ENCODE results near the gene HPRT1. TPM values are rescaled to one million over a fixed set of nuclear protein-coding genes. Genes with fewer than 3 reads are reported as not detected.

HPRT1 gene
- total RNA-seq, 1 experiment from 2014 or later = 38.2 TPM

DNA sequence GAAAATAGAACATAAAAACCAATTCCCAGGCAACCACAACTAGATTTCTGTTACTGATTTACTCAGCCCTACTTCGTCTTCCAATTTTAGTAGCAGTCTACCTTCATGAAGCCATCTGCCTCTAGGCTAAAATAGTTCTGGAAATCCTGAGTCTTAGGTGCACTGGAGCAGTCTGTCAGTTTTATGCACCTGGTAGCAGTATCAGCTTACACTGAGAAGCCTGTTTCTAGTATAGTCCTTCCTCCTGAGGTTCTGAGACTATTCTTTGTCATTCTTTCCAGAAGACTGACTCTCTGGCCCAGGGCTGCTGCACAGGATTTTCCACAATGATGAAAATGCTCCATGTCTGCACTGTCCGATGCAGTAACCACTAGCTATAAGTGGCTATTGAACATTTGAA, 16.9 kb upstream of the HPRT1 start:
- Mint-ChIP-seq H3K27ac (no peak overlapping the region), H3K27me3 (ENCODE audit: low read depth) (no peaks in the 10 kb centered on the region), H3K4me1 (no peaks in the 10 kb centered on the region), H3K4me3 (no peak overlapping the region), H3K9me3 (no peaks in the 10 kb centered on the region), H3K36me3 (peaks cover 6% of the 10 kb centered on the region; the same call in 1 of the 2 replicates)
- TF ChIP-seq GTF2I (CRISPR knock-in tag; conservative IDR thresholded peaks at IDR 0.05) (no peak), MXD4 (CRISPR knock-in tag; IDR thresholded peaks at IDR 0.05; ENCODE audit: borderline replicate concordance) (no peak), RORB (CRISPR knock-in tag; IDR thresholded peaks at IDR 0.05) (no peak)
- TF ChIP-seq, protein P1, sequence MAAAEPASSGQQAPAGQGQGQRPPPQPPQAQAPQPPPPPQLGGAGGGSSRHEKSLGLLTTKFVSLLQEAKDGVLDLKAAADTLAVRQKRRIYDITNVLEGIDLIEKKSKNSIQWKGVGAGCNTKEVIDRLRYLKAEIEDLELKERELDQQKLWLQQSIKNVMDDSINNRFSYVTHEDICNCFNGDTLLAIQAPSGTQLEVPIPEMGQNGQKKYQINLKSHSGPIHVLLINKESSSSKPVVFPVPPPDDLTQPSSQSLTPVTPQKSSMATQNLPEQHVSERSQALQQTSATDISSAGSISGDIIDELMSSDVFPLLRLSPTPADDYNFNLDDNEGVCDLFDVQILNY (CRISPR knock-in tag; IDR thresholded peaks at IDR 0.05) = no peak
- TF ChIP-seq, protein P2, sequence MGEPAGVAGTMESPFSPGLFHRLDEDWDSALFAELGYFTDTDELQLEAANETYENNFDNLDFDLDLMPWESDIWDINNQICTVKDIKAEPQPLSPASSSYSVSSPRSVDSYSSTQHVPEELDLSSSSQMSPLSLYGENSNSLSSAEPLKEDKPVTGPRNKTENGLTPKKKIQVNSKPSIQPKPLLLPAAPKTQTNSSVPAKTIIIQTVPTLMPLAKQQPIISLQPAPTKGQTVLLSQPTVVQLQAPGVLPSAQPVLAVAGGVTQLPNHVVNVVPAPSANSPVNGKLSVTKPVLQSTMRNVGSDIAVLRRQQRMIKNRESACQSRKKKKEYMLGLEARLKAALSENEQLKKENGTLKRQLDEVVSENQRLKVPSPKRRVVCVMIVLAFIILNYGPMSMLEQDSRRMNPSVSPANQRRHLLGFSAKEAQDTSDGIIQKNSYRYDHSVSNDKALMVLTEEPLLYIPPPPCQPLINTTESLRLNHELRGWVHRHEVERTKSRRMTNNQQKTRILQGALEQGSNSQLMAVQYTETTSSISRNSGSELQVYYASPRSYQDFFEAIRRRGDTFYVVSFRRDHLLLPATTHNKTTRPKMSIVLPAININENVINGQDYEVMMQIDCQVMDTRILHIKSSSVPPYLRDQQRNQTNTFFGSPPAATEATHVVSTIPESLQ (CRISPR knock-in tag; IDR thresholded peaks at IDR 0.05) = no peak
- TF ChIP-seq, protein P3, sequence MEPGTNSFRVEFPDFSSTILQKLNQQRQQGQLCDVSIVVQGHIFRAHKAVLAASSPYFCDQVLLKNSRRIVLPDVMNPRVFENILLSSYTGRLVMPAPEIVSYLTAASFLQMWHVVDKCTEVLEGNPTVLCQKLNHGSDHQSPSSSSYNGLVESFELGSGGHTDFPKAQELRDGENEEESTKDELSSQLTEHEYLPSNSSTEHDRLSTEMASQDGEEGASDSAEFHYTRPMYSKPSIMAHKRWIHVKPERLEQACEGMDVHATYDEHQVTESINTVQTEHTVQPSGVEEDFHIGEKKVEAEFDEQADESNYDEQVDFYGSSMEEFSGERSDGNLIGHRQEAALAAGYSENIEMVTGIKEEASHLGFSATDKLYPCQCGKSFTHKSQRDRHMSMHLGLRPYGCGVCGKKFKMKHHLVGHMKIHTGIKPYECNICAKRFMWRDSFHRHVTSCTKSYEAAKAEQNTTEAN (CRISPR knock-in tag; IDR thresholded peaks at IDR 0.05) = no peak
- TF ChIP-seq, protein P4, sequence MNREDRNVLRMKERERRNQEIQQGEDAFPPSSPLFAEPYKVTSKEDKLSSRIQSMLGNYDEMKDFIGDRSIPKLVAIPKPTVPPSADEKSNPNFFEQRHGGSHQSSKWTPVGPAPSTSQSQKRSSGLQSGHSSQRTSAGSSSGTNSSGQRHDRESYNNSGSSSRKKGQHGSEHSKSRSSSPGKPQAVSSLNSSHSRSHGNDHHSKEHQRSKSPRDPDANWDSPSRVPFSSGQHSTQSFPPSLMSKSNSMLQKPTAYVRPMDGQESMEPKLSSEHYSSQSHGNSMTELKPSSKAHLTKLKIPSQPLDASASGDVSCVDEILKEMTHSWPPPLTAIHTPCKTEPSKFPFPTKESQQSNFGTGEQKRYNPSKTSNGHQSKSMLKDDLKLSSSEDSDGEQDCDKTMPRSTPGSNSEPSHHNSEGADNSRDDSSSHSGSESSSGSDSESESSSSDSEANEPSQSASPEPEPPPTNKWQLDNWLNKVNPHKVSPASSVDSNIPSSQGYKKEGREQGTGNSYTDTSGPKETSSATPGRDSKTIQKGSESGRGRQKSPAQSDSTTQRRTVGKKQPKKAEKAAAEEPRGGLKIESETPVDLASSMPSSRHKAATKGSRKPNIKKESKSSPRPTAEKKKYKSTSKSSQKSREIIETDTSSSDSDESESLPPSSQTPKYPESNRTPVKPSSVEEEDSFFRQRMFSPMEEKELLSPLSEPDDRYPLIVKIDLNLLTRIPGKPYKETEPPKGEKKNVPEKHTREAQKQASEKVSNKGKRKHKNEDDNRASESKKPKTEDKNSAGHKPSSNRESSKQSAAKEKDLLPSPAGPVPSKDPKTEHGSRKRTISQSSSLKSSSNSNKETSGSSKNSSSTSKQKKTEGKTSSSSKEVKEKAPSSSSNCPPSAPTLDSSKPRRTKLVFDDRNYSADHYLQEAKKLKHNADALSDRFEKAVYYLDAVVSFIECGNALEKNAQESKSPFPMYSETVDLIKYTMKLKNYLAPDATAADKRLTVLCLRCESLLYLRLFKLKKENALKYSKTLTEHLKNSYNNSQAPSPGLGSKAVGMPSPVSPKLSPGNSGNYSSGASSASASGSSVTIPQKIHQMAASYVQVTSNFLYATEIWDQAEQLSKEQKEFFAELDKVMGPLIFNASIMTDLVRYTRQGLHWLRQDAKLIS (CRISPR knock-in tag; IDR thresholded peaks at IDR 0.05; ENCODE audit: borderline replicate concordance) = no peak
- TF ChIP-seq, protein P5, sequence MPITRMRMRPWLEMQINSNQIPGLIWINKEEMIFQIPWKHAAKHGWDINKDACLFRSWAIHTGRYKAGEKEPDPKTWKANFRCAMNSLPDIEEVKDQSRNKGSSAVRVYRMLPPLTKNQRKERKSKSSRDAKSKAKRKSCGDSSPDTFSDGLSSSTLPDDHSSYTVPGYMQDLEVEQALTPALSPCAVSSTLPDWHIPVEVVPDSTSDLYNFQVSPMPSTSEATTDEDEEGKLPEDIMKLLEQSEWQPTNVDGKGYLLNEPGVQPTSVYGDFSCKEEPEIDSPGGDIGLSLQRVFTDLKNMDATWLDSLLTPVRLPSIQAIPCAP (CRISPR knock-in tag; IDR thresholded peaks at IDR 0.05) = no peak
- ChIA-PET POLR2A (no interaction called here), CTCF (no interaction called here)
- DNase-seq (ENCODE audit: low spot score) (no peak), ATAC-seq (no peak)

DNA sequence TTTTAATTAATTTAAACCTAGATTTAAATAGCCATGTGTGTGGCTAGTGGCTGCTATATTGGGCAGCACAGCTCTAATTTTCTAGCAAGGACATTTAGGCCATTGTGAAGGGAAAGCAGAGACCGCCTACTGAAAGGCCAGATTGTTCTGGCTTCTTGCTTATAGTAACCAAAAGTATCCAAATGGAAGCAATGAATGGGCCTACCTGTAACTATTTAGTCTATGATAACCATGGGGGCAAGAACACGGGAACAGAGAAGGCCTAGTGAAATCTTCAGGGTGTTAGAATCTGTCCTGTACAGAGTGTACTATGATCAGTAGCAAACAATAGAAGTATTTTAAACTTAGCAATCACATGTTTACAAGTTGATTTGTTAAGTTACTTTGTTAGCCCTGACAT, 16.5 kb upstream of the HPRT1 start:
- H3K27ac Mint-ChIP-seq = no peak overlapping the region
- no peaks in the 10 kb centered on the region for H3K27me3 Mint-ChIP-seq (ENCODE audit: low read depth)
- ATAC-seq = no peak
- H3K4me3 Mint-ChIP-seq = no peak overlapping the region
- ChIA-PET CTCF (no interaction called here), POLR2A (no interaction called here)
- H3K9me3 Mint-ChIP-seq = no peaks in the 10 kb centered on the region
- H3K4me1 Mint-ChIP-seq = no peaks in the 10 kb centered on the region
- H3K36me3 Mint-ChIP-seq = peaks cover 5% of the 10 kb centered on the region; the same call in 1 of the 2 replicates
- DNase-seq (ENCODE audit: low spot score) = no peak
- TF ChIP-seq, protein P6, sequence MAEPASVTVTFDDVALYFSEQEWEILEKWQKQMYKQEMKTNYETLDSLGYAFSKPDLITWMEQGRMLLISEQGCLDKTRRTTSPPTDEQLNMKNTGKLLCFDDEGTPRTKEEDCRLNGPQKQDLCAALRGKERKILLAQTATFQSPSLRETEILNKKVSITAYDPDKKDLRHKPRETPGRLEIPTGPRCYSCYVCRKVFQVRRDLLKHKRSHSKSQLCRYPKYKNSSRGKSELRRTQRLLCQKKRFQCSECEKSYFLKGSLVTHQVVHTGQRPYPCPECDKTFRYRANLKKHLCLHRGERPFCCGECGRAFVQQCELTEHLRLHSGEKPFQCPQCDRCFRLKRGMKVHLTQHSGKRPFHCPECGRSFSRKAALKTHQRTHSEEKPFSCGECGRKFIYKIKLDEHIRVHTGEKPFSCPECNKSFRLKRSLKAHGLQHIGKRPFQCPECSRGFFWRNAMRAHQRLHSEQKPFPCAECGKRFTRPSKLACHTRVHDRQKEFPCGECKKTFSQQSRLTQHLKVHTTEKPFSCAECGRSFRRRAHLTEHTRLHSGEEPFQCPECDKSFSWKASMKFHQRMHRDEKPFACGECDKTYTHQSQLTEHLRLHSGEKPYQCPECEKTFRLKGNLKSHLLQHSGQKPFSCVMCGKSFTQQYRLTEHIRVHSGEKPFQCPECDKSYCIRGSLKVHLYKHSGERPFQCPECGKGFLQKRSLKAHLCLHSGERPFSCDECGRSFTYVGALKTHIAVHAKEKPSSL (CRISPR knock-in tag; conservative IDR thresholded peaks at IDR 0.05) = no peak
- TF ChIP-seq, protein P7, sequence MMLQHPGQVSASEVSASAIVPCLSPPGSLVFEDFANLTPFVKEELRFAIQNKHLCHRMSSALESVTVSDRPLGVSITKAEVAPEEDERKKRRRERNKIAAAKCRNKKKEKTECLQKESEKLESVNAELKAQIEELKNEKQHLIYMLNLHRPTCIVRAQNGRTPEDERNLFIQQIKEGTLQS (CRISPR knock-in tag; conservative IDR thresholded peaks at IDR 0.05) = no peak
- no peak for TF ChIP-seq ZNF317 (CRISPR knock-in tag; IDR thresholded peaks at IDR 0.05; ENCODE audit: borderline replicate concordance, low read depth)
- TF ChIP-seq ZNF138 (CRISPR knock-in tag; conservative IDR thresholded peaks at IDR 0.05) = no peak
- TF ChIP-seq, protein P8, sequence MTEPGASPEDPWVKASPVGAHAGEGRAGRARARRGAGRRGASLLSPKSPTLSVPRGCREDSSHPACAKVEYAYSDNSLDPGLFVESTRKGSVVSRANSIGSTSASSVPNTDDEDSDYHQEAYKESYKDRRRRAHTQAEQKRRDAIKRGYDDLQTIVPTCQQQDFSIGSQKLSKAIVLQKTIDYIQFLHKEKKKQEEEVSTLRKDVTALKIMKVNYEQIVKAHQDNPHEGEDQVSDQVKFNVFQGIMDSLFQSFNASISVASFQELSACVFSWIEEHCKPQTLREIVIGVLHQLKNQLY (CRISPR knock-in tag; IDR thresholded peaks at IDR 0.05) = no peak
- no peak for TF ChIP-seq ZNF263 (CRISPR knock-in tag; IDR thresholded peaks at IDR 0.05; ENCODE audit: low read depth)
- TF ChIP-seq GABPB1 (CRISPR knock-in tag; IDR thresholded peaks at IDR 0.05) = no peak
- TF ChIP-seq ZNF121 (CRISPR knock-in tag; IDR thresholded peaks at IDR 0.05) = no peak
- TF ChIP-seq, protein P9, sequence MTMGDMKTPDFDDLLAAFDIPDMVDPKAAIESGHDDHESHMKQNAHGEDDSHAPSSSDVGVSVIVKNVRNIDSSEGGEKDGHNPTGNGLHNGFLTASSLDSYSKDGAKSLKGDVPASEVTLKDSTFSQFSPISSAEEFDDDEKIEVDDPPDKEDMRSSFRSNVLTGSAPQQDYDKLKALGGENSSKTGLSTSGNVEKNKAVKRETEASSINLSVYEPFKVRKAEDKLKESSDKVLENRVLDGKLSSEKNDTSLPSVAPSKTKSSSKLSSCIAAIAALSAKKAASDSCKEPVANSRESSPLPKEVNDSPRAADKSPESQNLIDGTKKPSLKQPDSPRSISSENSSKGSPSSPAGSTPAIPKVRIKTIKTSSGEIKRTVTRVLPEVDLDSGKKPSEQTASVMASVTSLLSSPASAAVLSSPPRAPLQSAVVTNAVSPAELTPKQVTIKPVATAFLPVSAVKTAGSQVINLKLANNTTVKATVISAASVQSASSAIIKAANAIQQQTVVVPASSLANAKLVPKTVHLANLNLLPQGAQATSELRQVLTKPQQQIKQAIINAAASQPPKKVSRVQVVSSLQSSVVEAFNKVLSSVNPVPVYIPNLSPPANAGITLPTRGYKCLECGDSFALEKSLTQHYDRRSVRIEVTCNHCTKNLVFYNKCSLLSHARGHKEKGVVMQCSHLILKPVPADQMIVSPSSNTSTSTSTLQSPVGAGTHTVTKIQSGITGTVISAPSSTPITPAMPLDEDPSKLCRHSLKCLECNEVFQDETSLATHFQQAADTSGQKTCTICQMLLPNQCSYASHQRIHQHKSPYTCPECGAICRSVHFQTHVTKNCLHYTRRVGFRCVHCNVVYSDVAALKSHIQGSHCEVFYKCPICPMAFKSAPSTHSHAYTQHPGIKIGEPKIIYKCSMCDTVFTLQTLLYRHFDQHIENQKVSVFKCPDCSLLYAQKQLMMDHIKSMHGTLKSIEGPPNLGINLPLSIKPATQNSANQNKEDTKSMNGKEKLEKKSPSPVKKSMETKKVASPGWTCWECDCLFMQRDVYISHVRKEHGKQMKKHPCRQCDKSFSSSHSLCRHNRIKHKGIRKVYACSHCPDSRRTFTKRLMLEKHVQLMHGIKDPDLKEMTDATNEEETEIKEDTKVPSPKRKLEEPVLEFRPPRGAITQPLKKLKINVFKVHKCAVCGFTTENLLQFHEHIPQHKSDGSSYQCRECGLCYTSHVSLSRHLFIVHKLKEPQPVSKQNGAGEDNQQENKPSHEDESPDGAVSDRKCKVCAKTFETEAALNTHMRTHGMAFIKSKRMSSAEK (CRISPR knock-in tag; IDR thresholded peaks at IDR 0.05; ENCODE audit: borderline replicate concordance) = no peak
